Common myeloid progenitor, CD34-positive (primary cell): ENCODE measurements around the gene SAP30.

ENCODE experiments used
- CTCF ChIA-PET: fragments of 350-600 bp; sonication (Branson Sonifier 250); formaldehyde crosslinking; loops from one replicate; lab custom pipeline; 2021; ENCODE audit warnings: antibody characterized with exemption; lab: Charles Lee
- POLR2A ChIA-PET: fragments of 350-600 bp; sonication (Branson Sonifier 250); formaldehyde crosslinking; loops from one replicate; lab custom pipeline; 2021; ENCODE audit warnings: antibody characterized with exemption; lab: Charles Lee
- DNase-seq, 3 donors: peaks; one replicate each; pipeline versions ENCODE4 v3.0.0 to v3.0.0-alpha.2; 2013
- H3K27ac ChIP-seq, 2 experiments: 1 replicate in 1 of 2; 2 replicates in 1 of 2; pipeline ENCODE4 v1.7.0; 2013; ENCODE audit warnings: inconsistent platforms in 2 of 2, low read length in 2 of 2, mild to moderate bottlenecking in 2 of 2, low read depth in 1 of 2, moderate library complexity in 1 of 2; ENCODE audit not compliant: severe bottlenecking in 2 of 2, insufficient read depth in 1 of 2, poor library complexity in 1 of 2
- H3K27me3 ChIP-seq, 5 experiments: replicated peaks in 2 of 5; 1 replicate in 3 of 5; 2 replicates in 2 of 5; pipeline versions ENCODE4 v1.6.1 to v1.7.0; 2013; ENCODE audit warnings: low read length in 4 of 5, mild to moderate bottlenecking in 2 of 5, moderate library complexity in 2 of 5, inconsistent platforms in 1 of 5; ENCODE audit not compliant: insufficient read depth in 5 of 5, control insufficient read depth in 4 of 5
- H3K36me3 ChIP-seq, 4 experiments: 1 replicate in 2 of 4; 2 replicates in 2 of 4; pipeline versions ENCODE4 v1.6.1 to v1.7.0; 2013; ENCODE audit warnings: low read length in 3 of 4, control low read depth in 1 of 4, mild to moderate bottlenecking in 1 of 4; ENCODE audit not compliant: control insufficient read depth in 4 of 4, insufficient read depth in 4 of 4
- H3K4me1 ChIP-seq, 4 experiments: 1 replicate in 3 of 4; 2 replicates in 1 of 4; pipeline versions ENCODE4 v1.6.1 to v1.7.1; 2013; ENCODE audit warnings: low read length in 3 of 4, mild to moderate bottlenecking in 3 of 4, control low read depth in 1 of 4, inconsistent platforms in 1 of 4, moderate library complexity in 1 of 4; ENCODE audit not compliant: control insufficient read depth in 4 of 4, insufficient read depth in 4 of 4; ENCODE audit errors: control extremely low read depth in 1 of 4
- H3K4me3 ChIP-seq, 7 experiments: 1 replicate in 4 of 7; 2 replicates in 3 of 7; pipeline versions ENCODE4 v1.5.1 to v1.7.0; 2013; ENCODE audit warnings: mild to moderate bottlenecking in 7 of 7, low read length in 6 of 7, moderate library complexity in 6 of 7, inconsistent platforms in 2 of 7, low read depth in 2 of 7, control low read depth in 1 of 7; ENCODE audit not compliant: insufficient read depth in 4 of 7, control insufficient read depth in 1 of 7; ENCODE audit errors: extremely low read depth in 1 of 7
- H3K9me3 ChIP-seq, 5 experiments: 1 replicate in 4 of 5; 2 replicates in 1 of 5; pipeline versions ENCODE4 v1.6.1 to v1.7.1; 2013; ENCODE audit warnings: low read length in 4 of 5, mild to moderate bottlenecking in 2 of 5, inconsistent platforms in 1 of 5, low read depth in 1 of 5, moderate library complexity in 1 of 5; ENCODE audit not compliant: control insufficient read depth in 4 of 5, insufficient read depth in 2 of 5; ENCODE audit errors: control extremely low read depth in 1 of 5
- WGBS: methylation state at CpG from one replicate; pipeline ENCODE4 v1.1.5; 2013; ENCODE audit not compliant: insufficient coverage; 5-methylcytosine and 5-hydroxymethylcytosine counted together

SAP30 gene

DNA sequence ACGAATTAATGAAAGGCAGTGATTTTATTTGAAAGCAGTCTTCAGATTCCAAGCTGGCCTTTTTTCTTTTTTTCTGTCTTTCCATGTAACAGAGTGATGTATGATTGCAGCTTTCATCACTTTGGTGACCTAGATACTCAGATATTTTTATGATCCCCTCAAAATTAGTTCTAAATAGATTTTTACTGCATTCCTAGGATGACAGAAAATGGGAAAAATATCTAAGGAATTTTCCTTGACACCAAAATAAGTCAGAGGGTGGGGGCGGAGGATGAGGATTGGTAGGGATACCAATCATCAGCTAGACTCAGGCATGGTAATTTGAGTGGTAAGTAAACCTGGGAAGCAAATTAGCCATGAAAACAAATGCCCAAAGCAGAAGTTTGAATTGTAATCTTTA, 24.7 kb upstream of the SAP30 start:
- CTCF ChIA-PET = interaction anchor here (0.8 to 2.3 kb wide), 6 partner anchors 10 to 27 kb away, joined by 3 to 10 read pairs (median 4); no protein-coding TSS in a partner anchor

DNA sequence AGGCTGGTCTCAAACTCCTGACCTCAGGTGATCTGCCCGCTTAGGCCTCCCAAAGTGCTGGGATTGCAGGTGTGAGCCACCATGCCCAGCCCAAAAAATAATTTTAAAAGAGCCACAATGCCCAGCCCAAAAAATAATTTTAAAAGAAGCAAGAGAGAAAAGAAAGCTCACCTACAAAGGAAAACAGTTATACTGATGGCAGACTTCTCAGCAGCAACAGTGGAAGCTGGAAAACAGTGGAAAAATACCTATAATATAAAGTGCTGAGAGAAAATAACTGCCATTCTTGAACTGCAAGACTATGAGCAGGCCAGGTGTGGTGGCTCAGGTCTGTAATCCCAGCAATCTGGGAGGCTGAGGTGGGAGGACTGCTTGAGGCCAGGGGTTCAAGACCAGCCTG, 23.3 kb upstream of the SAP30 start:
- Histone ChIP-seq H3K36me3 (no peaks in the 10 kb centered on the region), H3K4me3 (no peak overlapping the region), H3K27ac (no peak overlapping the region), H3K27me3 (no peaks in the 10 kb centered on the region), H3K9me3 (no peaks in the 10 kb centered on the region), H3K4me1 (peaks cover 0 to 5% (median 2%) of the 10 kb centered on the region in 4 experiments)
- no peak for DNase-seq
- no CpG with 5 or more reads among the region's 1 CpG for WGBS
- CTCF ChIA-PET = interaction anchor here (1.0 to 2.1 kb wide), 5 partner anchors 8 to 16 kb away, joined by 4 to 6 read pairs (median 4); no protein-coding TSS in a partner anchor
- POLR2A ChIA-PET = no interaction called here

More for the DNA sequence above, 24.7 kb upstream of the SAP30 start:
- no peak overlapping the region for H3K27ac ChIP-seq
- H3K36me3 ChIP-seq = no peaks in the 10 kb centered on the region
- peaks cover 0 to 5% (median 2%) of the 10 kb centered on the region in 4 experiments for H3K4me1 ChIP-seq
- POLR2A ChIA-PET = interaction anchor here (1.5 kb wide), 1 partner anchor 12 kb away, joined by 5 read pairs; the partner anchor contains the start of gene HMGB2
- DNase-seq = no peak
- H3K9me3 ChIP-seq = no peaks in the 10 kb centered on the region
- no peaks in the 10 kb centered on the region for H3K27me3 ChIP-seq
- 86% methylated on average over 1 of the region's 2 CpGs for WGBS
- no peak overlapping the region for H3K4me3 ChIP-seq

- H3K9me3 ChIP-seq = no peaks in the 10 kb centered on the region
- CTCF ChIA-PET = interaction anchor here (0.8 to 2.7 kb wide), 7 partner anchors 11 to 62 kb away, joined by 3 to 10 read pairs (median 5); no protein-coding TSS in a partner anchor
- no peak overlapping the region for H3K4me3 ChIP-seq
- 83% methylated on average over 2 of the region's 2 CpGs for WGBS
- POLR2A ChIA-PET = no interaction called here
- H3K36me3 ChIP-seq = no peaks in the 10 kb centered on the region
- no peaks in the 10 kb centered on the region for H3K27me3 ChIP-seq
- no peak for DNase-seq
- H3K27ac ChIP-seq = no peak overlapping the region
- H3K4me1 ChIP-seq = no peaks in the 10 kb centered on the region
Observed at GRCh38 chr4:173357939-173358338, 12.8 kb upstream of the SAP30 start.

DNA sequence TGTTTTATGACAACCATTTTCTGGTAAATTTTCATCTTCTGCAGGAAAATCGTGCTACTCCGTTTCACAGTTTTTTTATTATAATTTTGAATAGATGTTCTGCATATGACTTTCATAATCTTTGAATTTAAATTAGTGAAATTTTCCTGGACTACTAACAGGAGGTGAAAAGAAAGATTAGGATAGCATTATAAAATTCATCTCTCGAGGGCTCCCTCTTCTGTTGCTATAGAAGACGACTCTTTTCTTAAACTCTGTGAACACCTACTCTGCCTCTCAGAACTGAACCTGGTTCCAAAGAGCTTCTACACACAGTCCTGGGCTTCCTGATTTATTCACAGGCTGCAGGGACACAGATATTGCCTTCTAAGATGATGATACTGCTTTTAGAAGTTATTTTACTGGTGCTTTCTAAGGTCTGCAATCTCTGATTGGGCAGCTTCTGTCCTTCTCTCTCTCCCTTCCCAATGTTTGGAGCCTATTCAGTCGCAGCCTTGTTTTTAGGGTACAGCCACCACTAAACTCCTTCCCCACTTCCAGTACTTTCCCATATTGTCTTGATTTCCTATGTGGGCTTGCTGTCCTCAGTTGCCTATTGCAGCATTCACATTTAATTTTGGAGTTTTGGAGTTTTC, 10.1 kb upstream of the SAP30 start:
- Histone ChIP-seq H3K9me3 (no peaks in the 10 kb centered on the region), H3K4me1 (peaks cover 0 to 5% (median 5%) of the 10 kb centered on the region in 4 experiments), H3K4me3 (no peak overlapping the region), H3K27me3 (no peaks in the 10 kb centered on the region), H3K27ac (no peak overlapping the region), H3K36me3 (no peaks in the 10 kb centered on the region)
- DNase-seq = peak in 1 of 3 donors; percentile 20
- ChIA-PET CTCF (interaction anchor here (0.7 to 2.2 kb wide), 10 partner anchors 9 to 54 kb away, joined by 3 to 7 read pairs (median 3); partner anchors contain the start of gene HMGB2), POLR2A (no interaction called here)
- WGBS = 100% methylated on average over 1 of the region's 5 CpGs

- ChIA-PET CTCF (interaction anchor here (1.0 kb wide), 1 partner anchor 15 kb away, joined by 4 read pairs; no protein-coding TSS in a partner anchor), POLR2A (no interaction called here)
- Histone ChIP-seq H3K4me1 (peaks cover 0 to 23% (median 13%) of the 10 kb centered on the region in 4 experiments), H3K36me3 (no peaks in the 10 kb centered on the region), H3K27me3 (no peaks in the 10 kb centered on the region), H3K4me3 (no peak overlapping the region), H3K9me3 (no peaks in the 10 kb centered on the region), H3K27ac (no peak overlapping the region)
- DNase-seq = no peak
- no CpG with 5 or more reads among the region's 3 CpGs for WGBS
Observed at GRCh38 chr4:173362666-173363065, 8.1 kb upstream of the SAP30 start.

DNA sequence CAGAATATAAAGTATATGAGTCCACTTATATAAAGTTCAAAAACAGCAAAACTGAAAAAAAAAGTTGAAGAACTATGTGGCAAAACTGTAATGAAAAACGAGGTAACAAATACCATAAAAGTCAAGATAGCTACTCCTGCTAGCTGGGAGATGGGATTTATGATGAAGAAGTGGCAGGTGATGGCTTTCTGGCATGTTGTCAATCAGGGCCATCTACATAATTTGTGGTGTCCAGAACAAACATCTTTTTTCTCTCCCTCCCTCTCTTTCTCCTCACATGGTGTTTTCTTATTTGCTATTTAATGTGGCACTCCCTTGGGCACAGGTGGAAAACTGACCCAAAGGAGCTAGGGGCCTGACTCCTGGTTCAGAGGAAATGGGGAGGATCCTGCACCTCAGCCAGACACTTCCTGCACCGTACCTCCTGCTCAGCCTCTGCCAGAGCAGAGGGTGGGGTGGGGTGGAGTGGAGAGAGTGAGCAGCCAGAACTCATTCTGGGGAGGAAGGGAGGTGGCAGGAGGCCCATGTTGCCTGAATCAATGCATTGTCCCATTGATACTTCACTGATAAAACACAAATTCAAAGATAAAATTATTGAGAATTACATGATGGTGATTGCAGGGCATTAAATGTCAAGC, 5.3 kb upstream of the SAP30 start:
- no peak overlapping the region for H3K27ac ChIP-seq
- H3K9me3 ChIP-seq = no peaks in the 10 kb centered on the region
- peak in 1 of 3 donors; percentile 8 for DNase-seq
- ChIA-PET CTCF (interaction anchor here (0.9 to 1.9 kb wide), 3 partner anchors 11 to 39 kb away, joined by 3 to 7 read pairs (median 4); no protein-coding TSS in a partner anchor), POLR2A (no interaction called here)
- no peaks in the 10 kb centered on the region for H3K27me3 ChIP-seq
- H3K4me1 ChIP-seq = peaks cover 4 to 29% (median 22%) of the 10 kb centered on the region in 4 experiments
- no peak overlapping the region for H3K4me3 ChIP-seq
- WGBS = 0% methylated on average over 1 of the region's 2 CpGs
- H3K36me3 ChIP-seq = no peaks in the 10 kb centered on the region

- CTCF ChIA-PET = interaction anchor here (1.0 to 1.7 kb wide), 5 partner anchors 16 to 54 kb away, joined by 3 to 5 read pairs (median 3); no protein-coding TSS in a partner anchor
- no peaks in the 10 kb centered on the region for H3K36me3 ChIP-seq
- peaks cover 4 to 29% (median 22%) of the 10 kb centered on the region in 4 experiments for H3K4me1 ChIP-seq
- H3K4me3 ChIP-seq = no peak overlapping the region
- no peaks in the 10 kb centered on the region for H3K27me3 ChIP-seq
- POLR2A ChIA-PET = no interaction called here
- no peak overlapping the region for H3K27ac ChIP-seq
- H3K9me3 ChIP-seq = no peaks in the 10 kb centered on the region
- peak in 2 of 3 donors; percentile 21 to 42 for DNase-seq
Observed at GRCh38 chr4:173367285-173367684, 3.5 kb upstream of the SAP30 start.
